Measurements from ENCODE around the gene PSEN2. TPM values are rescaled to one million over a fixed set of nuclear protein-coding genes. Genes with fewer than 3 reads are reported as not detected.

PSEN2 gene
- polyA plus RNA-seq, 12 donors = 37.8 to 228 (median 119) TPM; not detected in 1

- no peak for DNase-seq
Measured at GRCh38 chr1:226884966-226885820, 14.8 kb downstream of the PSEN2 start.

- no peak for DNase-seq
Measured at GRCh38 chr1:226886122-226886901, 15.9 kb downstream of the PSEN2 start.

GRCh38 chr1:226887006-226887405, 16.6 kb downstream of the PSEN2 start:
- DNase-seq = no peak

- no peak for DNase-seq
Measured at GRCh38 chr1:226888021-226888420, 17.6 kb downstream of the PSEN2 start.

GRCh38 chr1:226888816-226889215, 18.4 kb downstream of the PSEN2 start:
- no peak for DNase-seq

GRCh38 chr1:226889616-226890330, 19.4 kb downstream of the PSEN2 start:
- no peak for DNase-seq

- no peak for DNase-seq
Measured at GRCh38 chr1:226890331-226891108, 20.1 kb downstream of the PSEN2 start.

GRCh38 chr1:226891346-226891745, 20.9 kb downstream of the PSEN2 start:
- DNase-seq = no peak

- no peak for DNase-seq
Measured at GRCh38 chr1:226891846-226892523, 21.6 kb downstream of the PSEN2 start.

GRCh38 chr1:226892524-226892875, 22.1 kb downstream of the PSEN2 start:
- DNase-seq = no peak

- DNase-seq = no peak
Measured at GRCh38 chr1:226893936-226894335, 23.5 kb downstream of the PSEN2 start.

- DNase-seq = no peak
Measured at GRCh38 chr1:226894826-226895225, 24.4 kb downstream of the PSEN2 start.

- no peak for DNase-seq
Measured at GRCh38 chr1:226895644-226896043, 25.2 kb downstream of the PSEN2 start.

GRCh38 chr1:226898246-226898645, 27.8 kb downstream of the PSEN2 start:
- DNase-seq = no peak

- no peak for DNase-seq
Measured at GRCh38 chr1:226901421-226901820, 31.0 kb downstream of the PSEN2 start.

- DNase-seq = no peak
Measured at GRCh38 chr1:226902601-226903000, 32.2 kb downstream of the PSEN2 start.

- peak; percentile 42 for DNase-seq
Measured at GRCh38 chr1:226903819-226904716, 33.7 kb downstream of the PSEN2 start.

- DNase-seq = no peak
Measured at GRCh38 chr1:226904772-226905171, 34.4 kb downstream of the PSEN2 start.

GRCh38 chr1:226908419-226908818, 38.0 kb downstream of the PSEN2 start:
- DNase-seq = no peak

- DNase-seq = no peak
Measured at GRCh38 chr1:226908913-226909312, 38.5 kb downstream of the PSEN2 start.
